HG03064 (cell line): ENCODE results near the gene PTPRT.

ENCODE experiments used
- ATAC-seq: cut with Tn5 transposase; IDR thresholded peaks from one replicate; pipeline ENCODE4 v1.9.1; 2021; ENCODE audit warnings: low read depth; ENCODE audit not compliant: unreplicated experiment

The PTPRT gene

DNA sequence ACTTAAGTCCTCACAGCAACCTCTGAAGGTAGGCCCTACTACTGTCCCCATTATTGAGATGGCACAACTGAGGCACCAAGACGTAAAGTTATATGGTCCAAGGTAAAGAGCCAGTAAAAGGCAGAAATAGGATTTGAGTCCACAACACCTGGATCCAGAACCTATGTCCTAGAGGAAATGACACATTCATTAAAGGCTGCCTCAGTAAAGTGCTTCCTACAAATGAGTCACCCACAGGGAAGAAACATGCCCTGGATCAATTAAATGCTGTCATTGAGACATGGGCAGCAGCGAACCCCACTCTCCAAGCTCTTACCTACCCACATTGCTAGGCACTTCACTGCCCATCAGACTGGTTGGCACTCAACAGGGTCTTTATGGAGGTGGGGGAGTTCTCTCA is 600.9 kb downstream of the PTPRT start:
- no peak for ATAC-seq

DNA sequence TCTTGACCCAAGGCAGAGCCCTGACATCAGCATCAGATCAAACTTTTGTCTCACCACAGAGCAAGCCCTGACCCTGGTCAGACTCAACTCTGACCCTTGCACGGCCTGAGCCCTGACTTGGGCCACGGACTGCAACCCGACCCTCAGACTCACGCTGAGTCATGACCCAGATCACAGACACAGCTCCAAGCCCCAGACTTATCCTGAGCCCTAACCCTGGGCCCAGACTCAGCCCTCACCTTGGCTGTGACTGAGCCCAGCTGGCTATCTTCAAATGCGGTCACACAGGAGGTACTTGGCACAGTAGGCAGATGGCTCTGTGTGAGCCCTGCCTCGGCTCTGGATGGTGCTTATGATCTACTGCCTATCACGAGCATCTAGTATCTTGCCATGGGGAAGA is 602.3 kb downstream of the PTPRT start:
- no peak for ATAC-seq

DNA sequence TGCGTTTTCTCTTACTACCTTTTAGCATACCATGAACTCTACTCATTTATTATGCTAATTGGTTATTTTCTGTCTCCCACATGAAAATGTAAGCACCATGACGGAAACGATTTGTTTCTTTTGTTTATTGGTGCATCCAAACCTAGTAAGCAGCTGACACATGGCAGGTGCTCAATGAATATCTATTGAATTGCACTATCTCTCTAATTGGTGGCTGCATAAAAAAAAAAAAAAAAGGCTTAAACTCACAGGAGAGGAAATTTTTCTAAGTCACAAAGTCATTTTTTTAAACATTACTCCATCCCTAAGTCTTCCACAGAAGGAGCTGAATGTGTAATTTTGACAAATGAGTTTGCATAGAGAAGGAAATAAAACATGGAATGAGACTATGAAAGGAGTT is 608.4 kb downstream of the PTPRT start:
- no peak for ATAC-seq

DNA sequence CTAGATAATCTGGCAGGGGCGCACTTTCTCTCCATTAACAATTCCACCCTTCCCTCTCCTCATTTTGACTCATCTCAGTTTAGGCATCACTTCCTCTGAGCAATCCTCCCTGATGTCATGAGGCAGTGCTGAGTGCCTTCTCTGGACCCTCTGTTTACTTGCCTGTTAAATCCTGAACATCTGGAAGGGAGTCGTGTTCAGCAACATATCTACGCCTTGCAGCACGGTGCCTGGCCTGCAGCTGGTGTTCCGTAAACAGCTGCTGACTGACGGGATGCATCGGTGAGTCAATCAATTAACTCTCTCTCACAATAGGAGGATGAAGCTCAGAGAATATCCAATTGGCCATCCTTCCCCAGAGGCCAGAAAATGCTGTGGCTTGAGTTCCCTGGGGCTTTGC is 613.5 kb downstream of the PTPRT start:
- no peak for ATAC-seq

DNA sequence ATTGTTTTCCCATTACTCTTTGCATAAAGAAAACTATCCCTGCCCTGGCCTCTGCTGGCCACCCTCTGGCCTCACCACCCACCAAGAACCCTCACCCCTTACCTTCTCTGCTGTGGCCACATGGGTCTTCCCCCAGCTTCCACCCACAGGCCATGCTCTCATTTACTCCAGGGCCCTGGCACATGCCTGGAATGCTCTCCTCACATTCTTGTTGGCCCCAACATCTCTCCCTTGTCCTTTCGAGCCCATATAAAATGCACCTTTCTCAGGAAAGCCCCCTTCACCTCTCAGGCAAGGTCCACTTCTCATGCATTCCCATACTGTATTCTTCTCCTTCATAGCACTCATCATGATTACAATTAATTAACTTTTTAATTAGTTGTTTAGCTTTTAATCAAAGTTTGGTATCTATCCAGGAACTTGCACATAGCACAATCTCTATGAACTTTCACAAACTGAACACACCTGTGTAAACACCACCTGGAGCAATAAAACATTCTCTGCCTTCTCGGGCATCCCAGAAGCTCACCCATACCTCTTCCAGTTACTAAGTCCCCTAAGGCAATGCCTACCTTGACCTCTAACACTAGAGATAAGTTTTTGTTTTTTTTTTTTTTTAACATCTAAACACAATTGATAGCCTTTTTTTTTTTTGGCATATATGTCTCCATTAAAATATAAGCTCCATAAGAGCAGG is 617.2 kb downstream of the PTPRT start:
- ATAC-seq: no peak

DNA sequence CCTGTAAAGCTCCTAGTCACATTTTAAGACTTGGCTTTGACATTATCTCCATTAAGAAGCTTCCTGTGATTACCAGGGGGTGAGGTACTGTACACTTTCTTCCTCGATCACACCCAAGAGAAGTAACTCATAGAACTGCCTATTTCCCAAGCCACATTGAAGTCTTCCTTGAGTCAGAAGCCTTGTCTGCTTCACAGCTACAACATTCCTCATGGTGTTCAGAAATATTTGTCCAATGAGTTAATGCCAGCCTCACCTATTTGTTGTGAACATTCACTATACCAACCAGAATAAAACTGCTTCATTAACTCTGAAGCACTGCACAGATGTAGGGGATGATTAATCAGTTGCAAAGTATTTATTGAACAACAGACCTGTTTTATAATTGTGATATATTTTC is 622.3 kb downstream of the PTPRT start:
- no peak for ATAC-seq

DNA sequence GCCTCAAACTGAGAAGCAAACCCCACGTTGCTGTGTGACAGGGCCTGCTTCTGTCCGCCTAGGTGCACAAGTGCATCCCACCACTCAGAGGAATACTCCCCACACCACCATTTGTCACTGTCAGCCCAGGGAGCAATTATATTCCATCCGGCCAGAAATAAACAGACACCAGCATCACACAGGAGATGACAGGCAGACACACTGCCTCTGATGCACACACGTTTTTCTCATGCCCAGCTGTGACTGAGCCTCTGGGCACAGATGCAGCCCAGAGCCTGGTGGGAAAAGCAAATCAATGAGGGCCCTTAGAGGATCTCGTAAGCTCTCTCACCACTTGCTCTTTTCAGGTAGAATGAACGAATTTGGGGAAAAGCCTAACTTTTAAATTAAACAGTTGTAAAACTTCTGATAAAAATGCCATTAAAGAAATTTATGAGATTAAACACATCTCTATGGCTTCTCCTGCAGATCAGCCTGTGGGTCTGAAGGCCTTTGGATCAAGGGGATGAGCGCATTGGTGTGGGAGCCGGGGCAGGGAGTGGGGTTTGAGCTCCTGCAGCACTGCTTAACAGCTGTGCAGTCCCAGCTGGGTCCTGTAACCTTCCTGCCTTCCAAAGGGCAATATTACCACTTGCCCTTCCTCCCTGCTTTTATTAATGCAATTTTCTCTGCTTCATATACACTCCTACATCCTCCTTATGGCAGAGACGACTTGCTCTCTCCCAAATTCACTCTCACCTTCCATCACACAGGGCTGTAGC is 624.3 kb downstream of the PTPRT start:
- ATAC-seq: no peak

DNA sequence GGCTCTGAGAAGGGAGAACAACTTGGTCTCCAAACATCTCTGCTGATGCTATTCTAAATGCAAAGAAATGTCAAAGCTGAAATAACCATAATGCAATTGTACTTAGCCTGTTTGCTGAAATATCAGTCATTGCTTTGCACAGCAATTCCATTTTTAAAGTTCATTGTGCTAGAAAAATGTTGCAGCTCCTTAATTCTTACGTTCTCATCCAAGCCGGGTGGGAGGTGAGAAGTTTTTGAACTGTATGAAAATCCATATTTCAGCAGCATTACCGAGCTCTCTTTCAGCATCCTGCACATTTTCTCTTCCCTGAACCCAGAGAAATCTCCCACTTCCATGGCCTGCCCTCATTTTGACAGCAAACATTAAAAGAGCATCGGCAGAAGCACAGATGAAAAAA is 630.0 kb downstream of the PTPRT start:
- no peak for ATAC-seq

DNA sequence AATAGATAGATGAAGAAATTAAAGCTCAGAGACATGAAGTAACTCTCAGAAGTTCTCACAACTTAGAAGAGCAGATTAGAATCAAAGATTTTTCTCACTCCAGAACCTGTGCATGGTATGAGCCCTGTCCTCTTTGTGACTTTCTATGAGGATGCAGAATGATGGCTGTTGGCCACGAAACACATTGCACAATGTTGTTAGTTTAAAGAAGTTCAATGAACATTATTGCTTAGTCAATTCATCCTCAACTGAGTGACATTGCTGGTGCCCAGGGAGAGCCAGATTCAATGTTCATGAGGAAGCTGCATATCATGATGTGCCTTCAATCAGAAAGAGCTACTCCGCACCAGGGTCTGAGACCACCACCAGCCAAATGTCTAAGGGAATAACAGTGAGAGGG is 633.1 kb downstream of the PTPRT start:
- ATAC-seq: no peak

DNA sequence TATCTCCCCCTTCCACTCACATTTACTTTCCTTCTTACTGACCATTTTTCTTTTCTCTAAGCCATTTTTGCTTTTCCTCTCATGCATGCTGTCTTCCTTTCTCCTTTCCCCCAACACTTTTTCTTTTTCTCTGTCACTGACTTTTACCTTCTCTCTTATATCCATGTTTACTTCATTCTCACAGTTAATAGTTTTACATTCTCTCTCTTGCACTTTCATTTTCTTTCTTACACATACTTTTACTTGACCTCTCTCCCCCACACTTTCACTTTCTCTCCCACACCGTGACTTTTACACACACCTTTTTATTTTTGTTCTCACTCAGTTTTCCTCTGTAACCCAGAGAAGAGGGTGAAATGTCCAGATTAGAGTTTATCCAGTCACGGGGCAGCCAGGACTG is 636.3 kb downstream of the PTPRT start:
- ATAC-seq: no peak

DNA sequence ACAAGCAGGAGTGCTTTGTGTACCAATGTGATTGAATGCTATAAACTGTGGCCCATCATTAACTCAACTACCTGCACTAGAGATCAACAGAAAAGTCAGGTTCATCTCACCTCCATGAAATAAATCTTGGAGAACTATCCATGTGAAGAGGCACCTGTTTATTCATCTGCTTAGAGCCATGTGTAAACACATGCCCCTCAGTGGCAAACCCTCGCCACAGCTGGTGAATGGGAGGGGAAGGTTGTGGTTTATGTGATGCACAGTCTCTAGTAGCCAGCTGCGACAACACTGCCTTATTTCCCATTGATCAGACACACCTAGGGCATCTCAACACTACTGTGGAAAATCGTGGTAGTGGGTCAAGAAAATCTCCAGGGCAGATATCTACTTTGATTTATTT is 640.2 kb downstream of the PTPRT start:
- no peak for ATAC-seq

DNA sequence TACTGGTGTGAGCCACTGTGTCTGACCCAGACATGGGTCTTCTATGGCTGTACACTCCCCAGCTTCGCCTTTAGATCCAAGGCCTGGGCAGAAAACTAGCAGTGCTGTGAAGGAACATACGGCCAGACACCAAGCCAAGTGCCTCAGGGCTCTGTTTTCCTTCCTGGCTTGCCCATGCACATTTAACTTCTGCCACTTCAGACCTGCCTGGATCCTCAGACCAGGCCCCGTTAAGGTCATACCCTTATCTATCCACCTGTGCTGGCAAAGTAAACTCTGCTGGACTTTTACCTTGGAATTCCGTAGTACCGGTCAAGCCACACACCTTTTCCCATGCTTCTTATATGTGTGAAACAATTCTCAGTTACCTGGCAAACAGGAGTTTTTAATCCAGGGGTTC is 644.8 kb downstream of the PTPRT start:
- no peak for ATAC-seq

DNA sequence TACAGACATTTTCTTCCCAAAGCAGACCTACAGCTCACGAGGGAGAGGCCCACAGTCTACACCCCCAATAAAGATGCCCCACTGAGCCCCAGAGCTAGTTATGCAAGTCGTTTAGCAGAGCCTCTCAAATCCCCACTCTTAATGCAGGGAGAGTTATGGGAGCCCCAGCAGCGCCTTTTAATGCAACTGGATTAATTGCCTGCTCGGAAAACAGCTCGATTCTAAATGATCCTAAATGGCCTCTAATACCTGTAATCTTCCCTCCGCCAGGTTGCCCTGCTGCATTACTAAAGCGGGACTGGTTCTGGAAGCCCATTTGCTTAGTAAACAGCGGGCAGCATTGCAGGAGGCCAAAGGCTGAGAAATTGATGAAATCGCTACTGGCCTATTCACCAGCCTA is 656.9 kb downstream of the PTPRT start:
- ATAC-seq: no peak

DNA sequence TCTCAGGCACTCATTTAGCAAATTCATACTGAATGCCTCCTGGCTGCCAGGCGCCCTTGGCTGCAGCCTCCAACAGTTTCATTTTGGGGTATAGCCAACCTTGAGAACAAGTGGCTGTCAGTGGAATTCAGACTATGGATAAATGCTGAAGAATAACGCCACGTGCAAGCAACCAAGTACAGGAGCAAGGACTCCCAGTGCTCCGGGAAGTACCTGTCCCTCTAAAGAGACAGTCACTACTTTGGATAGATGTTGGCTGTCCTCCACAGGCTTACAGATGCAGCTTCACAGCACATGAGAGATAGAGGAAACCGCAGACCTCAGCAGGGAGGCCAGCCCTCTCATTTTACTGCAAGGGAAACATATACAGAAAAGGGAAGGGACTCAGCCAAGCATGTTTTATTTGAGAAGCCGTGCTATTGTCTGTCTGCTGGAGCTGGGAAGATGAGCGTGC is 658.2 kb downstream of the PTPRT start:
- ATAC-seq: no peak

DNA sequence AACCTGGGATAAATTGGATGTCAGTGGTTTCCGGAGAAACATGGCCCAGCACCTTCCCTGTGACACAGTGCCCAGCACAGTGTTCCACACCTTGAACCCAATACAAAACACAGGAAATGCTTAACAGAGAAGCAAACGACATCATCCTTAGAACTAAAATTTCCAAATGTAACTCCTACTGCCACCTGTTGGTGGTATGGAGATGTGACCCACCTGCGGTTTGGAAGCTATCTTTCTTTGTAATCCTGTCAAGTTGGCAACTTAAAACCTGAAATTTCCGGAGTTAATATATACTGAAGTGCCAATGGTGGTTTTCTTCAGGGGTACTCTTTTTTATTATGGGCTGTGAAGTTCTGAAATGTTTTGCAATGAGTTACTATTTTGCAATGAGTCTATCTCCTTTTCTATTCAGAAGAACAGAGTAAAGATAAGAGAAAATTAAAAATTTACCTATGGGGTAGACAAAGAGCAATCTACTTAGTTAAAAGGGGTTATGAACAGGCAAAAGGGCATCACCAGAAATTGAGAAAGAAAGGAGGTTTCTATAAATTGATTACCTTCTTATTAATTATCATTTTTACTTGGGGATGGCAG is 658.8 kb downstream of the PTPRT start:
- ATAC-seq: no peak

DNA sequence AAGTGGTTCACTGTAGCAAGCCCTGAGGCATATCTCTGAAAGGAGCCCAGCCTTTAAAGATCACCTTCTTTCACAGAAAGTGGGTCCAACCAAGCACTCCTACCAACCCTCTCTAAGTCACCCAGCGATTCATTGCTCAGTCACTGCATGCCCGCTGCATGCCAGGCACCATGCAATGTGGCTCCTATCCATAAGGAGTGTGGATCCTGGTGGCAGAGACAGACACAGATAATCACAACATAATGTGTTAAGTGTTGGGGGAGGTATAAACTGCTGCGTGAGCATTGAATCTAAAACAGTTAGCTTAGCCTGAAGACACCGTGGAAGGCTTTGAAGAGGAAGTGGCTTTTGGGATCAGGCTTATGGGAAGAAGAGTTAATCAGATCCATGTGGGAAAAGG is 659.5 kb downstream of the PTPRT start:
- ATAC-seq: no peak

DNA sequence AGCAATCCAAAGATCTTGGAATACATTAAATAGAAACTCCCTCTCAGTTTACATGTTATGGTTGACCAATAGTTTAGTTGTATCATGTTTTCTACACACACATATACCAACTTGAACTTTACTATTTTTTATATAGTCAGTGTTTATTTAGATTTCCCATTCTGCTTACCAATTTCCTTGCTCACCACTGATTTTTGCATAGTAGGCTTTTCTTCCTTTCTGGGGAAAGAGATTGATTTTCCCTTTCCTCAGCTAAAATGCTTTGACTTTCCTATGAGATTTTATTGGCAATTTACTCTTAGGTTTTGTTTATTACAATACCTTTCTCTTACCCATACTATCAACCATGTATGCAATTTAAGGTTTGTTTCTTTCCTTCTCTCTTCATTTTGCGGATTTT is 665.6 kb downstream of the PTPRT start:
- ATAC-seq: no peak

DNA sequence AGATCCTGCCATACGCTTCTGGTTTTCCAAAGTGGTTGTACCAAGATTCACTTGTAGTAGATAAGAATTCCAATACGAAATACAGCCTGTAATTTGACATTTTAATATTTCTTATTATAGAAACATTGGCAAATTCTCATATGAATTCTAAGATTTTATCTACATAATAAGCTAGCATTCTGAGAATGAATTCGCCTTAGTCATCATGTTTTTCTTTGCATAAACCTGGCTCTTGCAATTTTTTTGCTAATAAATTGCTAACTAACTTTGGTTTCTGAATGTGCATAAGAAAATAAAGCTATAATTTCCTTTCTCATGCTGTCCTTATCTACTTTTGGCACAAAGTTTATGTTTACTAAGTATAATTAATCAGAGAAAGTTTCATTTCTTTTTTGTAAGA is 673.0 kb downstream of the PTPRT start:
- ATAC-seq: no peak

DNA sequence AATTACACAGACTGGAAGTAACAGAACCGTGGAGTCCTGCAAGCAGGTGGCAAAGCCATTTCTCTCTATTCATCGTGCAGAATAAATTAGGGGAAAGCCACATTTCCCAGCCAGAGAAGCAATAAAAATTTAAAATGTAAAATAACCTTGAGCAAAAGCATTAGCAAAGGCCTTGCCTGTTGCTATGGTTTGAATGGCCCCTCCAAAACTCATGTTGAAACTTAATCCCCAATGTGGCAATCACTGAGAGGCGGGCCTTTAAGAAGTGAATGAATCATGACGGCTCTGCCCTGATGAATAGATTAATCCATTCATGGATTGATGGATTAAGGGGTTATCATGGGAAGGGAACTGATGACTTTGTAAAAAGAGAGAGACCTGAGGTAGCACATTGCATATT is 679.0 kb downstream of the PTPRT start:
- no peak for ATAC-seq

DNA sequence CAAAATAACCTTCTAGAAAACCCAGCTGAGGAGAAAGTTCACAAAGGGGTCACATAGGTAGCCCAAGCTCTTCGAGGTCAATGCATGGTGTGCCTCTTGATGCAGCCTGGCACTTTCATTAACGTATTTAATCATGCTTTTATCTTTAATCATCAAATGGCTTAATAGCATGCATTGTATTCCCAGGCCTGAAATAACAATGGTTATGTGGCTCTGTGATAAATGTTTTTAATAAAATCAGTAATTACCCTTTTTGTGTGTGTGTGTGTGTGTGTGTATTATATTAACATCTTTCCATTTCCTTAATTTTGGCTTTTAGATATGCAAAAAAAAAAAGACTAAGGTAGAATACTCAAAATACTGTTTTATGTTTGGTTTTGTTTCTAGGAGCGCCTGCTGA is 681.8 kb downstream of the PTPRT start:
- no peak for ATAC-seq

DNA sequence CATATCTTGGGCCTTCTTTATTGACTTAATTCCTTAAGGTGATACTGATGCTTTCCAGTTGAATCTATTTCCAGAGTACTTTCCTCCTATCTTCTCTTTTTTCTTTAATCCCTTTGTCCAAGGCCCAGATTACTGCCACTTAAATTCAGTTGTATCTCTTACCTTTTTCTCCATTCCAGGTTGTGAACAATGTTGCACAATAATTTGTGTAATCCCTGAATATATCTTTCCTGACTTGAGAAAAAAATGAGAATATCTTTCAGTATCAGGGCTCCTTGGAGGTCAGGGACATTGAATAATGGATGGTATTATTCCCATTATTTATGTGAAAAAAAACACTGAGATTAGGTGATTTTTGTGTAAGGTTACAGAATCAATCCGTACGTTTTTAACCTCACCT is 683.3 kb downstream of the PTPRT start:
- no peak for ATAC-seq

DNA sequence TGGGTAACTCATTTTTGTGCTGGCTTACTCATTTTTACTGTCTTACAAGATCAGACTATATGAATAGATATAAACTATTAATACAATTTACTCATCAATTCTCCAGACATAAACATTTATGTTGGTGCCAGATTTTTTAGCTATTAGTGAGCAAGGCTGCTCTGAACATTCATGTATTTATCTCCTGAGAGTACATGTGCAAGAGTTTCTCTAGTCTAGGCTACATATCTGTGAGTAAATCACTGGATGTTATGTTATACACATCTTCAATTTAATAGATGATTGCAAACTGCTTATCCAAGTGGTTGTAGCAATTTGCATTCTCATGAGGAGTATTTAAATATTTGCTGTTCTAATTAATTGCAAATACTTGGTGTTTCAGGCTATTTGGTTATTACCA is 687.1 kb downstream of the PTPRT start:
- no peak for ATAC-seq
